ENCODE data around the gene TTC29. TPM values are rescaled to one million over a fixed set of nuclear protein-coding genes. Genes with fewer than 3 reads are reported as not detected.

TTC29 gene
- total RNA-seq, 1 donor from 2014 or later, result 0.09 TPM

GRCh38 chr4:146842876-146843275 is 102.8 kb downstream of the TTC29 start:
- no peak overlapping the region for H3K27ac Mint-ChIP-seq
- H3K36me3 Mint-ChIP-seq, result no peaks in the 10 kb centered on the region
- Histone ChIP-seq H3K27ac (no peak overlapping the region), H4K20me1 (ENCODE audit: low read depth) (no peaks in the 10 kb centered on the region), H3K9ac (no peak overlapping the region), H2AFZ (replicated peaks) (no peak overlapping the region), H3K9me3 (ENCODE audit: low read depth) (no peaks in the 10 kb centered on the region), H3K79me2 (ENCODE audit: low read depth) (no peaks in the 10 kb centered on the region), H3K4me1 (peaks cover 12% of the 10 kb centered on the region), H3K36me3 (no peaks in the 10 kb centered on the region), H3K4me2 (no peak overlapping the region), H3F3A (ENCODE audit: low read depth) (peaks cover 12% of the 10 kb centered on the region), H3K27me3 (no peaks in the 10 kb centered on the region), H3K4me3 (no peak overlapping the region)
- H3K4me3 Mint-ChIP-seq, result no peak overlapping the region
- no peak for DNase-seq (ENCODE audit: low spot score)
- no peaks in the 10 kb centered on the region for H3K27me3 Mint-ChIP-seq (ENCODE audit: insufficient read depth, low read depth)
- no peaks in the 10 kb centered on the region for H3K9me3 Mint-ChIP-seq
- no peak for TF ChIP-seq EZH2phosphoT487 (IDR thresholded peaks at IDR 0.05)
- TF ChIP-seq EZH2 (IDR thresholded peaks at IDR 0.05), result no peak
- TF ChIP-seq, protein P1, sequence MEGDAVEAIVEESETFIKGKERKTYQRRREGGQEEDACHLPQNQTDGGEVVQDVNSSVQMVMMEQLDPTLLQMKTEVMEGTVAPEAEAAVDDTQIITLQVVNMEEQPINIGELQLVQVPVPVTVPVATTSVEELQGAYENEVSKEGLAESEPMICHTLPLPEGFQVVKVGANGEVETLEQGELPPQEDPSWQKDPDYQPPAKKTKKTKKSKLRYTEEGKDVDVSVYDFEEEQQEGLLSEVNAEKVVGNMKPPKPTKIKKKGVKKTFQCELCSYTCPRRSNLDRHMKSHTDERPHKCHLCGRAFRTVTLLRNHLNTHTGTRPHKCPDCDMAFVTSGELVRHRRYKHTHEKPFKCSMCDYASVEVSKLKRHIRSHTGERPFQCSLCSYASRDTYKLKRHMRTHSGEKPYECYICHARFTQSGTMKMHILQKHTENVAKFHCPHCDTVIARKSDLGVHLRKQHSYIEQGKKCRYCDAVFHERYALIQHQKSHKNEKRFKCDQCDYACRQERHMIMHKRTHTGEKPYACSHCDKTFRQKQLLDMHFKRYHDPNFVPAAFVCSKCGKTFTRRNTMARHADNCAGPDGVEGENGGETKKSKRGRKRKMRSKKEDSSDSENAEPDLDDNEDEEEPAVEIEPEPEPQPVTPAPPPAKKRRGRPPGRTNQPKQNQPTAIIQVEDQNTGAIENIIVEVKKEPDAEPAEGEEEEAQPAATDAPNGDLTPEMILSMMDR (IDR thresholded peaks at IDR 0.05), result no peak
- H3K4me1 Mint-ChIP-seq, result peaks cover 27% of the 10 kb centered on the region

- Histone ChIP-seq H2AFZ (replicated peaks) (no peak overlapping the region), H3K27ac (no peak overlapping the region), H3F3A (ENCODE audit: low read depth) (peaks cover 12% of the 10 kb centered on the region), H3K4me3 (no peak overlapping the region), H3K27me3 (no peaks in the 10 kb centered on the region), H3K4me1 (peaks cover 12% of the 10 kb centered on the region), H3K9ac (no peak overlapping the region), H3K4me2 (no peak overlapping the region), H3K79me2 (ENCODE audit: low read depth) (no peaks in the 10 kb centered on the region), H4K20me1 (ENCODE audit: low read depth) (no peaks in the 10 kb centered on the region), H3K9me3 (ENCODE audit: low read depth) (no peaks in the 10 kb centered on the region), H3K36me3 (no peaks in the 10 kb centered on the region)
- no peaks in the 10 kb centered on the region for H3K27me3 Mint-ChIP-seq (ENCODE audit: insufficient read depth, low read depth)
- no peaks in the 10 kb centered on the region for H3K9me3 Mint-ChIP-seq
- no peak overlapping the region for H3K27ac Mint-ChIP-seq
- TF ChIP-seq EZH2 (IDR thresholded peaks at IDR 0.05) (no peak), EZH2phosphoT487 (IDR thresholded peaks at IDR 0.05) (no peak)
- TF ChIP-seq, protein P1 (IDR thresholded peaks at IDR 0.05), result no peak
- peaks cover 25% of the 10 kb centered on the region for H3K4me1 Mint-ChIP-seq
- DNase-seq (ENCODE audit: low spot score), result no peak
- no peak overlapping the region for H3K4me3 Mint-ChIP-seq
- no peaks in the 10 kb centered on the region for H3K36me3 Mint-ChIP-seq
Observed at GRCh38 chr4:146840731-146841130, 104.9 kb downstream of the TTC29 start.

GRCh38 chr4:146835096-146835495 is 110.6 kb downstream of the TTC29 start:
- no peak overlapping the region for H3K4me3 Mint-ChIP-seq
- no peaks in the 10 kb centered on the region for H3K9me3 Mint-ChIP-seq
- no peaks in the 10 kb centered on the region for H3K27me3 ChIP-seq
- no peak overlapping the region for H3K27ac ChIP-seq
- TF ChIP-seq, protein P1 (IDR thresholded peaks at IDR 0.05), result no peak
- TF ChIP-seq EZH2 (IDR thresholded peaks at IDR 0.05), result no peak
- no peak for TF ChIP-seq EZH2phosphoT487 (IDR thresholded peaks at IDR 0.05)
- no peaks in the 10 kb centered on the region for H3K36me3 Mint-ChIP-seq
- no peaks in the 10 kb centered on the region for H3K27me3 Mint-ChIP-seq (ENCODE audit: insufficient read depth, low read depth)
- no peak overlapping the region for H2AFZ ChIP-seq (replicated peaks)
- H3K4me3 ChIP-seq, result no peak overlapping the region
- DNase-seq (ENCODE audit: low spot score), result no peak
- no peaks in the 10 kb centered on the region for H3K4me1 ChIP-seq
- H3K79me2 ChIP-seq (ENCODE audit: low read depth), result no peaks in the 10 kb centered on the region
- H3K4me1 Mint-ChIP-seq, result peaks cover 12% of the 10 kb centered on the region
- H3K9me3 ChIP-seq (ENCODE audit: low read depth), result no peaks in the 10 kb centered on the region
- H4K20me1 ChIP-seq (ENCODE audit: low read depth), result no peaks in the 10 kb centered on the region
- no peak overlapping the region for H3K27ac Mint-ChIP-seq
- H3F3A ChIP-seq (ENCODE audit: low read depth), result no peaks in the 10 kb centered on the region
- H3K4me2 ChIP-seq, result no peak overlapping the region
- no peak overlapping the region for H3K9ac ChIP-seq
- H3K36me3 ChIP-seq, result no peaks in the 10 kb centered on the region

All from neural progenitor cell (in vitro differentiated cells).